ENCODE measurements around the gene TJP1.
"Not testable (repeated sequence)": the region's sequence is repeated elsewhere in the genome, so short reads cannot be mapped to it uniquely, and the experiment has no call there.

Gene TJP1

GRCh38 chr15:29792426-29793159, 29.7 kb downstream of the TJP1 start:
- no peak for DNase-seq

- DNase-seq: no peak
These were observed 31.7 kb downstream of the TJP1 start for GRCh38 chr15:29790607-29791006.

- no peak for DNase-seq
These were observed 32.4 kb downstream of the TJP1 start for GRCh38 chr15:29789871-29790270.

- DNase-seq: no peak
These were observed 33.7 kb downstream of the TJP1 start for GRCh38 chr15:29788433-29789034.

- no peak for DNase-seq
These were observed 34.5 kb downstream of the TJP1 start for GRCh38 chr15:29787767-29788166.

GRCh38 chr15:29785642-29786041, 36.6 kb downstream of the TJP1 start:
- DNase-seq: no peak

- no peak for DNase-seq
These were observed 37.1 kb downstream of the TJP1 start for GRCh38 chr15:29785136-29785535.

GRCh38 chr15:29784413-29784812, 37.9 kb downstream of the TJP1 start:
- no peak for DNase-seq

- not testable (repeated sequence) for DNase-seq
These were observed 39.5 kb downstream of the TJP1 start for GRCh38 chr15:29782816-29783215.

GRCh38 chr15:29778382-29778781, 43.9 kb downstream of the TJP1 start:
- no peak for DNase-seq

- DNase-seq: no peak
These were observed 45.4 kb downstream of the TJP1 start for GRCh38 chr15:29776859-29777258.

GRCh38 chr15:29774900-29775299, 47.4 kb downstream of the TJP1 start:
- no peak for DNase-seq

GRCh38 chr15:29773816-29774215, 48.5 kb downstream of the TJP1 start:
- no peak for DNase-seq

GRCh38 chr15:29773000-29773399, 49.3 kb downstream of the TJP1 start:
- DNase-seq: no peak

GRCh38 chr15:29770796-29771195, 51.5 kb downstream of the TJP1 start:
- no peak for DNase-seq

GRCh38 chr15:29765898-29766527, 56.3 kb downstream of the TJP1 start:
- no peak for DNase-seq

- no peak for DNase-seq
These were observed 56.9 kb downstream of the TJP1 start for GRCh38 chr15:29765234-29765841.

- no peak for DNase-seq
These were observed 62.7 kb downstream of the TJP1 start for GRCh38 chr15:29759596-29759995.

GRCh38 chr15:29756358-29757267, 65.7 kb downstream of the TJP1 start:
- DNase-seq: no peak

GRCh38 chr15:29754009-29754408, 68.3 kb downstream of the TJP1 start:
- DNase-seq: not testable (repeated sequence)

- DNase-seq: no peak
These were observed 68.8 kb downstream of the TJP1 start for GRCh38 chr15:29753506-29753905.

GRCh38 chr15:29750754-29751153, 71.5 kb downstream of the TJP1 start:
- no peak for DNase-seq

Measured in NCI-H526 treated with DMSO at 0.1 percent for 48 hours (cell line).